Measurements from ENCODE around the gene GSTK1. TPM values are rescaled to one million over a fixed set of nuclear protein-coding genes. Genes with fewer than 3 reads are reported as not detected.

GSTK1 gene
- total and polyA plus RNA-seq, 9 of the 15 experiments (the other 6 are each of a cell fraction or from before 2014, with no cell fraction given): 155 to 441 (median 233) TPM

DNA sequence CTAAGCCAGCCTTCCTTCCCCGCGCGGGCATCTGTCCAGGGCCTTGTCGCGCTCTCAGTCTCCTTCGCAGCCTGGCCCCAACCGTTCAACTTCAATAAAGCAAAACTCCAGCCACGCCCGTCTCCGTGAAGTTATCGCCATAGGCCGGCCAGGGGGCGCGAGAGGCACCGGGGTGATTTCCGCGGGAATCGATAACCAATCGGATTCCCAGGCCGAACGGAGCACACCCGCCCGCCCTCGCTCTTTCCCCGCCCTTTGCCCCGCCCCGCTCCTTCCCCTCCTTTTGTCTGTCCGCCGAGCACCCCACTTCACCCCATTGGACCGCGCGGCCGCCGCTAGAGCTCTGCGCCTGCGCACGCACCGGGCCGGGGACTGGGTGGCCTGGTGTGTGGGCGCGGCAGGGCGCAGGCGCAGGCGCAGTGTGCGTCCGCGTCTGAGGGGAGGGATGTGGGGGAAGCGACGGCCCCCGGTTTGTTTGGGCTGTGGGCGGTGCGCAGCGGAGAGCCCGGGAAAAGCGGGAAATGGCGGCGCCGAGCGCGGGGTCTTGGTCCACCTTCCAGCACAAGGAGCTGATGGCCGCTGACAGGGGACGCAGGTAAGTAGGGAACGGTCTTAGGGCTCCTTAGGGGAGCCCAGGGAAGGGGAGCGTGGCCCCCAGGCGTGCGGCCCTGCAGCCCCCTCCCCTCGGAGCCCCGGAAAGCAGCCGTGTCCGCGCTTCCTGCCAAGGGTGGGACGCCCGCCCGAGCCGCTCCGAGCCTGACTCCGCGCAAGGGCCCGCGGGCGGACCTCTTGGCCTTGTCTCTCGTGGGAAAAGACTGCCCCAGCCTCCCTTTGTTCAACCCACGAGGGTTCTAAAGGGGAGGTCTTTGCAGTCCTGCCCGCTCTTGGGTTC, 24.9 kb downstream of the GSTK1 start, which contains the start of gene CASP2 (continued):
- TF ChIP-seq ZMIZ1 (IDR thresholded peaks at IDR 0.05; ENCODE audit: low read depth in 2 of 2, low read length in 2 of 2): peak in 1 of 2 experiments; percentile 56; a peak in 2 of 4 replicates
- no peak; the same call in 1 of the 2 replicates for TF ChIP-seq THRAP3 (IDR thresholded peaks at IDR 0.05; ENCODE audit: borderline replicate concordance)
- peak; percentile 70; the same call in 1 of the 2 replicates for TF ChIP-seq CBX5 (IDR thresholded peaks at IDR 0.05; ENCODE audit: borderline replicate concordance, low read depth)
- TF ChIP-seq PRDM10 (IDR thresholded peaks at IDR 0.05; ENCODE audit: partially characterized antibody): peak; percentile 70
- TF ChIP-seq E2F4 (CRISPR knock-in tag; IDR thresholded peaks at IDR 0.05; ENCODE audit: low read depth): peak; percentile 86
- peak; percentile 59 for TF ChIP-seq KAT2B (IDR thresholded peaks at IDR 0.05; ENCODE audit: low read depth, low read length)
- TF ChIP-seq ZBTB1 (CRISPR knock-in tag; IDR thresholded peaks at IDR 0.05; ENCODE audit: borderline replicate concordance, low read depth): peak; percentile 76
- TF ChIP-seq NCOA6 (IDR thresholded peaks at IDR 0.05): no peak
- TF ChIP-seq ZFX (CRISPR knock-in tag; IDR thresholded peaks at IDR 0.05): peak; percentile 94
- TF ChIP-seq JUND (IDR thresholded peaks at IDR 0.05; ENCODE audit: borderline replicate concordance, low read depth, low read length): peak; percentile 22; the same call in 1 of the 2 replicates
- TF ChIP-seq JUND (tag; IDR thresholded peaks at IDR 0.05; ENCODE audit: borderline replicate concordance, low read depth, low read length): no peak
- TF ChIP-seq HIVEP1 (CRISPR knock-in tag; IDR thresholded peaks at IDR 0.05): peak; percentile 79; the same call in 1 of the 2 replicates
- no peak for TF ChIP-seq ZNF174 (CRISPR knock-in tag; IDR thresholded peaks at IDR 0.05)
- no peak for TF ChIP-seq CHD4 (IDR thresholded peaks at IDR 0.05; ENCODE audit: insufficient read depth, insufficient replicate concordance, low read depth, low read length, poor library complexity, severe bottlenecking)
- TF ChIP-seq, protein P1, sequence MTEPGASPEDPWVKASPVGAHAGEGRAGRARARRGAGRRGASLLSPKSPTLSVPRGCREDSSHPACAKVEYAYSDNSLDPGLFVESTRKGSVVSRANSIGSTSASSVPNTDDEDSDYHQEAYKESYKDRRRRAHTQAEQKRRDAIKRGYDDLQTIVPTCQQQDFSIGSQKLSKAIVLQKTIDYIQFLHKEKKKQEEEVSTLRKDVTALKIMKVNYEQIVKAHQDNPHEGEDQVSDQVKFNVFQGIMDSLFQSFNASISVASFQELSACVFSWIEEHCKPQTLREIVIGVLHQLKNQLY (CRISPR knock-in tag; conservative IDR thresholded peaks at IDR 0.05): peak in 1 of 2 experiments; percentile 45; a peak in 1 of 4 replicates
- peak; percentile 79 for TF ChIP-seq MYC (IDR thresholded peaks at IDR 0.05; ENCODE audit: low read depth, low read length)
- TF ChIP-seq MYC (CRISPR knock-in tag; IDR thresholded peaks at IDR 0.05; ENCODE audit: borderline replicate concordance, low read depth): peak; percentile 84; the same call in 1 of the 2 replicates

Data from K562 (cell line).